ENCODE data around the gene LYVE1. TPM values are rescaled to one million over a fixed set of nuclear protein-coding genes. Genes with fewer than 3 reads are reported as not detected.

LYVE1 gene
- total RNA-seq, 1 donor from 2014 or later: not detected

- H3K36me3 ChIP-seq (ENCODE audit: control insufficient read depth, insufficient read depth, low read length): no peaks in the 10 kb centered on the region
- no peaks in the 10 kb centered on the region for H3K27me3 ChIP-seq (ENCODE audit: control insufficient read depth, insufficient read depth, low read length)
- no peak for DNase-seq (ENCODE audit: low read depth)
- TF ChIP-seq, protein P1, sequence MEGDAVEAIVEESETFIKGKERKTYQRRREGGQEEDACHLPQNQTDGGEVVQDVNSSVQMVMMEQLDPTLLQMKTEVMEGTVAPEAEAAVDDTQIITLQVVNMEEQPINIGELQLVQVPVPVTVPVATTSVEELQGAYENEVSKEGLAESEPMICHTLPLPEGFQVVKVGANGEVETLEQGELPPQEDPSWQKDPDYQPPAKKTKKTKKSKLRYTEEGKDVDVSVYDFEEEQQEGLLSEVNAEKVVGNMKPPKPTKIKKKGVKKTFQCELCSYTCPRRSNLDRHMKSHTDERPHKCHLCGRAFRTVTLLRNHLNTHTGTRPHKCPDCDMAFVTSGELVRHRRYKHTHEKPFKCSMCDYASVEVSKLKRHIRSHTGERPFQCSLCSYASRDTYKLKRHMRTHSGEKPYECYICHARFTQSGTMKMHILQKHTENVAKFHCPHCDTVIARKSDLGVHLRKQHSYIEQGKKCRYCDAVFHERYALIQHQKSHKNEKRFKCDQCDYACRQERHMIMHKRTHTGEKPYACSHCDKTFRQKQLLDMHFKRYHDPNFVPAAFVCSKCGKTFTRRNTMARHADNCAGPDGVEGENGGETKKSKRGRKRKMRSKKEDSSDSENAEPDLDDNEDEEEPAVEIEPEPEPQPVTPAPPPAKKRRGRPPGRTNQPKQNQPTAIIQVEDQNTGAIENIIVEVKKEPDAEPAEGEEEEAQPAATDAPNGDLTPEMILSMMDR (IDR thresholded peaks at IDR 0.05; ENCODE audit: insufficient read depth, low read length, poor library complexity, severe bottlenecking): no peak
- H3K4me3 ChIP-seq (ENCODE audit: low read depth, low read length): no peak overlapping the region
Measured at GRCh38 chr11:10591741-10592140, 23.3 kb upstream of the LYVE1 start.

- DNase-seq (ENCODE audit: low read depth): no peak
Measured at GRCh38 chr11:10590218-10590915, 21.9 kb upstream of the LYVE1 start.

GRCh38 chr11:10588904-10589303 is 20.4 kb upstream of the LYVE1 start:
- Histone ChIP-seq H3K36me3 (ENCODE audit: control insufficient read depth, insufficient read depth, low read length) (no peaks in the 10 kb centered on the region), H3K4me3 (ENCODE audit: low read depth, low read length) (no peak overlapping the region), H3K27me3 (ENCODE audit: control insufficient read depth, insufficient read depth, low read length) (no peaks in the 10 kb centered on the region)
- DNase-seq (ENCODE audit: low read depth): no peak
- TF ChIP-seq, protein P1 (IDR thresholded peaks at IDR 0.05; ENCODE audit: insufficient read depth, low read length, poor library complexity, severe bottlenecking): no peak

More at GRCh38 chr11:10590218-10590915, 21.9 kb upstream of the LYVE1 start:
- TF ChIP-seq, protein P1 (IDR thresholded peaks at IDR 0.05; ENCODE audit: insufficient read depth, low read length, poor library complexity, severe bottlenecking): no peak
- Histone ChIP-seq H3K4me3 (ENCODE audit: low read depth, low read length) (no peak overlapping the region), H3K36me3 (ENCODE audit: control insufficient read depth, insufficient read depth, low read length) (no peaks in the 10 kb centered on the region), H3K27me3 (ENCODE audit: control insufficient read depth, insufficient read depth, low read length) (no peaks in the 10 kb centered on the region)

DNA sequence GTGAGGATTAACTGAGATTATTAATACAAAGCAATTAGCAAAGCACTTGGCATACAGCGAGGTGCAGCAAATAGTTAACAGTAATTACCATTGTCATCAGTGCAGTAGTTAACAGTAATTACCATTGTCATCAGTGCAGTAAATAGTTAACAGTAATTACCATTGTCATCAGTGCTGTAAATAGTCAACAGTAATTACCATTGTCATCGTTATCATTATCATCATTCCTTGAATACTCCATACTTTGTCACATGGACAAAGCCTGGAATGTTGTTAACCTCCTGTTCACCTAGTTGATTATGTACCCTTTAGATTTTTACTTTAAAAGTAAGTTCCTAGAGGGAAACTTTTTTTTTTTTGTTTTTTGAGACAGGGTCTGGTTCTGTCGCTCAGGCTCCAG is 19.5 kb upstream of the LYVE1 start:
- no peaks in the 10 kb centered on the region for H3K36me3 ChIP-seq (ENCODE audit: control insufficient read depth, insufficient read depth, low read length)
- TF ChIP-seq, protein P1 (IDR thresholded peaks at IDR 0.05; ENCODE audit: insufficient read depth, low read length, poor library complexity, severe bottlenecking): no peak
- no peak for DNase-seq (ENCODE audit: low read depth)
- H3K4me3 ChIP-seq (ENCODE audit: low read depth, low read length): no peak overlapping the region
- H3K27me3 ChIP-seq (ENCODE audit: control insufficient read depth, insufficient read depth, low read length): no peaks in the 10 kb centered on the region

- TF ChIP-seq, protein P1 (IDR thresholded peaks at IDR 0.05; ENCODE audit: insufficient read depth, low read length, poor library complexity, severe bottlenecking): no peak
- no peaks in the 10 kb centered on the region for H3K36me3 ChIP-seq (ENCODE audit: control insufficient read depth, insufficient read depth, low read length)
- H3K4me3 ChIP-seq (ENCODE audit: low read depth, low read length): no peak overlapping the region
- DNase-seq (ENCODE audit: low read depth): no peak
- no peaks in the 10 kb centered on the region for H3K27me3 ChIP-seq (ENCODE audit: control insufficient read depth, insufficient read depth, low read length)
Measured at GRCh38 chr11:10587388-10587787, 18.9 kb upstream of the LYVE1 start.

DNA sequence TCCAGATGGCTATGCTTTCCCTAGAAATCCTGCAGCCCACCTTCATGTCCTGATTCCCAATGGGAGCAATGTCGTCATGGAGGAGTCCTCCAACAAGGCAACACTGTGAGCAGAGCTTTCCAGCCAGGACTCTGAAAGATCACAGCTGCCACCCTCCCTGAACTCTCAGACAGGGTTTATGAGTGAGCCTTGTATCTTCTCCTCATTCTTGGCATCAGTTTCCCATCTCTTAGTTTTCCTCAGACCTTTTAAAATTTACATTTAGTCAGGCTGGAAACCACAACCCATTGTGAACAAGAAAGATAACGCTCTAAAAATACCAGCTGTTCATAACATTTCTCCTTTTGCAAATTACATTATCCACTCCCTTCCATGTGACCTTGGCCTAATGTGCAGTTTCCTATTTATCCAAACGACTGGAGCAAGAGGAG is 15.6 kb upstream of the LYVE1 start:
- no peaks in the 10 kb centered on the region for H3K27me3 ChIP-seq (ENCODE audit: control insufficient read depth, insufficient read depth, low read length)
- no peak for DNase-seq (ENCODE audit: low read depth)
- H3K36me3 ChIP-seq (ENCODE audit: control insufficient read depth, insufficient read depth, low read length): no peaks in the 10 kb centered on the region
- H3K4me3 ChIP-seq (ENCODE audit: low read depth, low read length): no peak overlapping the region
- TF ChIP-seq, protein P1 (IDR thresholded peaks at IDR 0.05; ENCODE audit: insufficient read depth, low read length, poor library complexity, severe bottlenecking): no peak
